B cell (primary cell): ENCODE measurements around the gene CHCHD6.

Experiments
- CTCF ChIP-seq: fragments of 200-600 bp; IDR thresholded peaks from one replicate; pipeline ENCODE4 v1.8.0; 2022; ENCODE audit warnings: antibody characterized with exemption, mild to moderate bottlenecking
- EZH2 ChIP-seq: IDR thresholded peaks from 2 replicates; pipeline ENCODE4 v1.6.1; 2012; ENCODE audit warnings: borderline replicate concordance, low read depth, mild to moderate bottlenecking, moderate library complexity, low read length; ENCODE audit not compliant: insufficient read depth, poor library complexity, severe bottlenecking

GRCh38 chr3:126746395-126747177 is 42.5 kb downstream of the CHCHD6 start:
- TF ChIP-seq CTCF (no peak), EZH2 (no peak)
